ENCODE results near the gene SH3GL2. TPM values are rescaled to one million over a fixed set of nuclear protein-coding genes. Genes with fewer than 3 reads are reported as not detected.

Gene SH3GL2
- total RNA-seq, 2 donors from 2014 or later: not detected

- Mint-ChIP-seq H3K27ac (no peak overlapping the region), H3K4me1 (no peaks in the 10 kb centered on the region), H3K9me3 (no peaks in the 10 kb centered on the region), H3K4me3 (no peak overlapping the region), H3K36me3 (ENCODE audit: low read depth) (no peaks in the 10 kb centered on the region), H3K27me3 (no peaks in the 10 kb centered on the region)
- ATAC-seq (replicated peaks): no peak
Observed at GRCh38 chr9:17588941-17589340, 10.1 kb downstream of the SH3GL2 start.

GRCh38 chr9:17589771-17590170 is 10.9 kb downstream of the SH3GL2 start:
- no peak for ATAC-seq (replicated peaks)
- H3K4me1 Mint-ChIP-seq: no peaks in the 10 kb centered on the region
- no peak overlapping the region for H3K27ac Mint-ChIP-seq
- no peaks in the 10 kb centered on the region for H3K36me3 Mint-ChIP-seq (ENCODE audit: low read depth)
- H3K27me3 Mint-ChIP-seq: no peaks in the 10 kb centered on the region
- H3K9me3 Mint-ChIP-seq: no peaks in the 10 kb centered on the region
- H3K4me3 Mint-ChIP-seq: no peak overlapping the region

- Mint-ChIP-seq H3K4me3 (no peak overlapping the region), H3K9me3 (no peaks in the 10 kb centered on the region), H3K36me3 (ENCODE audit: low read depth) (no peaks in the 10 kb centered on the region)
Observed at GRCh38 chr9:17594961-17595360, 16.1 kb downstream of the SH3GL2 start.

GRCh38 chr9:17597977-17598376 is 19.1 kb downstream of the SH3GL2 start:
- no peaks in the 10 kb centered on the region for H3K36me3 Mint-ChIP-seq (ENCODE audit: low read depth)
- H3K9me3 Mint-ChIP-seq: peaks cover 1% of the 10 kb centered on the region

More at GRCh38 chr9:17594961-17595360, 16.1 kb downstream of the SH3GL2 start:
- no peak for ATAC-seq (replicated peaks)
- no peaks in the 10 kb centered on the region for H3K27me3 Mint-ChIP-seq
- H3K4me1 Mint-ChIP-seq: no peaks in the 10 kb centered on the region
- no peak overlapping the region for H3K27ac Mint-ChIP-seq

GRCh38 chr9:17600962-17601593 is 22.2 kb downstream of the SH3GL2 start:
- ATAC-seq (replicated peaks): no peak
- Mint-ChIP-seq H3K4me1 (no peaks in the 10 kb centered on the region), H3K27ac (no peak overlapping the region), H3K27me3 (no peaks in the 10 kb centered on the region), H3K4me3 (no peak overlapping the region), H3K9me3 (peaks cover 6% of the 10 kb centered on the region), H3K36me3 (ENCODE audit: low read depth) (no peaks in the 10 kb centered on the region)

More at GRCh38 chr9:17597977-17598376, 19.1 kb downstream of the SH3GL2 start:
- no peak for ATAC-seq (replicated peaks)
- Mint-ChIP-seq H3K27ac (no peak overlapping the region), H3K4me1 (no peaks in the 10 kb centered on the region), H3K27me3 (no peaks in the 10 kb centered on the region), H3K4me3 (no peak overlapping the region)

GRCh38 chr9:17604556-17604955 is 25.7 kb downstream of the SH3GL2 start:
- no peak overlapping the region for H3K4me3 Mint-ChIP-seq
- ATAC-seq (replicated peaks): no peak
- H3K27me3 Mint-ChIP-seq: no peaks in the 10 kb centered on the region

GRCh38 chr9:17609312-17610005 is 30.6 kb downstream of the SH3GL2 start:
- H3K27me3 Mint-ChIP-seq: peaks cover 5% of the 10 kb centered on the region
- no peak overlapping the region for H3K27ac Mint-ChIP-seq
- no peak overlapping the region for H3K4me3 Mint-ChIP-seq
- no peaks in the 10 kb centered on the region for H3K36me3 Mint-ChIP-seq (ENCODE audit: low read depth)
- H3K4me1 Mint-ChIP-seq: no peaks in the 10 kb centered on the region
- H3K9me3 Mint-ChIP-seq: no peaks in the 10 kb centered on the region
- ATAC-seq (replicated peaks): no peak

More at GRCh38 chr9:17604556-17604955, 25.7 kb downstream of the SH3GL2 start:
- Mint-ChIP-seq H3K27ac (no peak overlapping the region), H3K4me1 (no peaks in the 10 kb centered on the region), H3K36me3 (ENCODE audit: low read depth) (no peaks in the 10 kb centered on the region), H3K9me3 (peaks cover 6% of the 10 kb centered on the region)

GRCh38 chr9:17611342-17611741 is 32.5 kb downstream of the SH3GL2 start:
- no peak overlapping the region for H3K4me3 Mint-ChIP-seq
- H3K9me3 Mint-ChIP-seq: no peaks in the 10 kb centered on the region
- H3K27ac Mint-ChIP-seq: no peak overlapping the region
- no peaks in the 10 kb centered on the region for H3K4me1 Mint-ChIP-seq
- peaks cover 5% of the 10 kb centered on the region for H3K27me3 Mint-ChIP-seq
- no peak for ATAC-seq (replicated peaks)
- no peaks in the 10 kb centered on the region for H3K36me3 Mint-ChIP-seq (ENCODE audit: low read depth)

GRCh38 chr9:17611917-17612316 is 33.1 kb downstream of the SH3GL2 start:
- Mint-ChIP-seq H3K36me3 (ENCODE audit: low read depth) (no peaks in the 10 kb centered on the region), H3K4me1 (no peaks in the 10 kb centered on the region), H3K4me3 (no peak overlapping the region), H3K27ac (no peak overlapping the region), H3K27me3 (peaks cover 5% of the 10 kb centered on the region), H3K9me3 (no peaks in the 10 kb centered on the region)
- no peak for ATAC-seq (replicated peaks)

- Mint-ChIP-seq H3K27me3 (peaks cover 5% of the 10 kb centered on the region), H3K9me3 (peaks cover 4% of the 10 kb centered on the region), H3K4me3 (no peak overlapping the region), H3K36me3 (ENCODE audit: low read depth) (no peaks in the 10 kb centered on the region), H3K27ac (no peak overlapping the region), H3K4me1 (no peaks in the 10 kb centered on the region)
- no peak for ATAC-seq (replicated peaks)
Observed at GRCh38 chr9:17613758-17614157, 34.9 kb downstream of the SH3GL2 start.

GRCh38 chr9:17614250-17614649 is 35.4 kb downstream of the SH3GL2 start:
- Mint-ChIP-seq H3K4me3 (no peak overlapping the region), H3K9me3 (peaks cover 4% of the 10 kb centered on the region), H3K27ac (no peak overlapping the region), H3K27me3 (peaks cover 5% of the 10 kb centered on the region), H3K36me3 (ENCODE audit: low read depth) (no peaks in the 10 kb centered on the region), H3K4me1 (no peaks in the 10 kb centered on the region)
- ATAC-seq (replicated peaks): no peak

GRCh38 chr9:17614903-17615302 is 36.0 kb downstream of the SH3GL2 start:
- Mint-ChIP-seq H3K36me3 (ENCODE audit: low read depth) (no peaks in the 10 kb centered on the region), H3K27me3 (peaks cover 5% of the 10 kb centered on the region), H3K27ac (no peak overlapping the region), H3K4me1 (no peaks in the 10 kb centered on the region), H3K9me3 (peaks cover 4% of the 10 kb centered on the region), H3K4me3 (no peak overlapping the region)
- ATAC-seq (replicated peaks): no peak

GRCh38 chr9:17622141-17622540 is 43.3 kb downstream of the SH3GL2 start:
- Mint-ChIP-seq H3K36me3 (ENCODE audit: low read depth) (no peaks in the 10 kb centered on the region), H3K9me3 (peaks cover 12% of the 10 kb centered on the region), H3K27me3 (no peaks in the 10 kb centered on the region), H3K4me3 (no peak overlapping the region), H3K27ac (no peak overlapping the region), H3K4me1 (no peaks in the 10 kb centered on the region)
- no peak for ATAC-seq (replicated peaks)

- Mint-ChIP-seq H3K36me3 (ENCODE audit: low read depth) (no peaks in the 10 kb centered on the region), H3K27me3 (no peaks in the 10 kb centered on the region)
Observed at GRCh38 chr9:17622749-17623148, 43.9 kb downstream of the SH3GL2 start.

GRCh38 chr9:17623965-17624364 is 45.1 kb downstream of the SH3GL2 start:
- H3K9me3 Mint-ChIP-seq: peaks cover 13% of the 10 kb centered on the region
- H3K4me3 Mint-ChIP-seq: no peak overlapping the region
- H3K36me3 Mint-ChIP-seq (ENCODE audit: low read depth): no peaks in the 10 kb centered on the region
- H3K27ac Mint-ChIP-seq: no peak overlapping the region
- ATAC-seq (replicated peaks): no peak
- H3K4me1 Mint-ChIP-seq: no peaks in the 10 kb centered on the region
- H3K27me3 Mint-ChIP-seq: no peaks in the 10 kb centered on the region

More at GRCh38 chr9:17622749-17623148, 43.9 kb downstream of the SH3GL2 start:
- no peak overlapping the region for H3K4me3 Mint-ChIP-seq
- H3K27ac Mint-ChIP-seq: no peak overlapping the region
- peaks cover 15% of the 10 kb centered on the region for H3K9me3 Mint-ChIP-seq
- H3K4me1 Mint-ChIP-seq: no peaks in the 10 kb centered on the region
- ATAC-seq (replicated peaks): no peak
